Fibroblast of lung (primary cell): Measurements from ENCODE around the gene AREL1. TPM values are rescaled to one million over a fixed set of nuclear protein-coding genes. Genes with fewer than 3 reads are reported as not detected.

Experiments
- DNase-seq, 2 donors: peaks; one replicate each; pipeline versions ENCODE4 v3.0.0 to v3.0.0-alpha.2; 2010; ENCODE audit warnings: low read depth in 2 of 2
- H2AFZ ChIP-seq: 2 replicates; pipeline ENCODE4 v1.5.1; 2012; ENCODE audit warnings: low read length, control low read depth, inconsistent platforms
- H3K27ac ChIP-seq: 2 replicates; pipeline ENCODE4 v1.5.1; 2011; ENCODE audit warnings: low read length, control low read depth; ENCODE audit not compliant: insufficient read depth
- H3K27me3 ChIP-seq: 2 replicates; pipeline ENCODE4 v1.5.1; 2011; ENCODE audit warnings: mild to moderate bottlenecking, low read length; ENCODE audit not compliant: control insufficient read depth, insufficient read depth
- H3K36me3 ChIP-seq: 2 replicates; pipeline ENCODE4 v1.5.1; 2011; ENCODE audit warnings: low read length; ENCODE audit not compliant: control insufficient read depth, insufficient read depth
- H3K4me1 ChIP-seq: 2 replicates; pipeline ENCODE4 v1.5.1; 2011; ENCODE audit warnings: low read length; ENCODE audit not compliant: control insufficient read depth, insufficient read depth; ENCODE audit errors: extremely low read depth
- H3K4me2 ChIP-seq: 2 replicates; pipeline ENCODE4 v1.5.1; 2011; ENCODE audit warnings: low read length, control low read depth; ENCODE audit not compliant: insufficient read depth; ENCODE audit errors: extremely low read depth
- H3K4me3 ChIP-seq, 4 experiments: fragments of 200-600 bp in 1 of 4; sonication (generic) in 1 of 4; replicated peaks in 1 of 4; 2 replicates each; pipeline ENCODE4 v1.5.1; 2011 to 2016; ENCODE audit warnings: low read length in 4 of 4, low read depth in 3 of 4, mild to moderate bottlenecking in 3 of 4, control low read depth in 2 of 4, inconsistent platforms in 1 of 4, mixed read lengths in 1 of 4; ENCODE audit not compliant: insufficient read depth in 1 of 4; ENCODE audit errors: control extremely low read depth in 1 of 4
- H3K79me2 ChIP-seq: 2 replicates; pipeline ENCODE4 v1.5.1; 2012; ENCODE audit warnings: mild to moderate bottlenecking, low read length, inconsistent platforms; ENCODE audit not compliant: control insufficient read depth, insufficient read depth
- H3K9ac ChIP-seq: 2 replicates; pipeline ENCODE4 v1.5.1; 2011; ENCODE audit warnings: mild to moderate bottlenecking, low read length, control low read depth; ENCODE audit not compliant: insufficient read depth
- H3K9me3 ChIP-seq: 2 replicates; pipeline ENCODE4 v1.5.1; 2012; ENCODE audit warnings: low read depth, low read length; ENCODE audit not compliant: control insufficient read depth, insufficient read depth
- H4K20me1 ChIP-seq: 2 replicates; pipeline ENCODE4 v1.5.1; 2011; ENCODE audit warnings: low read length; ENCODE audit not compliant: control insufficient read depth, insufficient read depth; ENCODE audit errors: extremely low read depth
- EZH2 ChIP-seq: IDR thresholded peaks from 2 replicates; pipeline ENCODE4 v1.5.1; 2012; ENCODE audit warnings: low read length, control low read depth, mild to moderate bottlenecking; ENCODE audit errors: missing control alignments
- polyA plus RNA-seq, 2 donors: library from polyadenylated mRNA; depleted of rRNA in 1 of 2; stranded (reverse) in 1 of 2; unstranded in 1 of 2; fragments of >200 nt; gene quantifications; 2 replicates each; pipeline ENCODE4 v1.2.1, GENCODE V29; 2011 to 2012; ENCODE audit warnings: missing spikeins in 1 of 2
- total RNA-seq: library from RNA; depleted of rRNA; stranded (reverse); fragments of >200 nt; gene quantifications from 2 replicates; pipeline ENCODE4 v1.2.1, GENCODE V29; 2014
- TF ChIP-seq, protein P1 (sequence below), 2 donors: IDR thresholded peaks in 1 of 2; conservative IDR thresholded peaks in 1 of 2; 1 replicate in 1 of 2; 2 replicates in 1 of 2; pipeline ENCODE4 v1.5.1; 2011 to 2012; ENCODE audit warnings: low read length in 2 of 2, control low read depth in 1 of 2, inconsistent platforms in 1 of 2, low read depth in 1 of 2, mild to moderate bottlenecking in 1 of 2

Gene AREL1
- total and polyA plus RNA-seq, 2 donors (not counting 1 experiment from before 2014, with no cell fraction given): 28.2 to 36.5 TPM

DNA sequence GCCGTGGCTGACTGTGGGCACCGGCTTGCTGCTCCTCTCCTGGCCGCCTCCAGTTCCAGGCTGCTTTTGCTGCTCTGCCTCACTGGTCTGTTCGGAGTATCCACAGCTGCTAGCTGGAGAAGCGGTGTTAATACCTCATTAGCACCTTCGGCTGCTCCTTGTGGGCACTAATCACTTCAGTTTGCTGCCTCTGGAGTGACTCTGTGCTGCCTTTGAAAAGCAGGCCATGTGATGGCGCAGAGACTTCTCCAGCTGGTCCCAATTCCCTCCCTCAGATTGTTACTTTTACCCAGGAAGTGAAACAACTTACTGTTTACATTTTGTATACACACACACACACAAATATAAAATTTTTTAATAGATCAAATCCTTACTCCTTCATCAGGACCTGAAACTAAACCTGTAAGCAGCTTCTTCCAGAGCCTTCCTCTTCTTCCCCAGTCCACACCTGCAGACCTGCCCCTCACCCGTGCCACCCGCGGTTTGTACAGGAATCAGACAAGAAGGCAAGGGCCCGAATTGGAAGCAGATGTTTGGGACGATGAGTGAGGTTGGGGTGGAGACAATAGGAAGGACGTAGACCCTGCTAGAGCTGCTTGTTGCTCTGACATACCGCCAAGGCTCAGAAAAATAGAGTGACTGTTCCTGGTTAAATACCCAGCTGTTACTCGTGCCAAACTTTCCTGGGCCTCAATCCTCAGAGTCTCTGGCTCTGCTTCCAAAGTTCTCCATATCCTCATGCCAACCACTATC is 59.3 kb downstream of the AREL1 start:
- Histone ChIP-seq H3K27me3 (no peaks in the 10 kb centered on the region), H2AFZ (no peak overlapping the region), H3K9ac (no peak overlapping the region), H3K4me2 (no peak overlapping the region), H3K79me2 (no peaks in the 10 kb centered on the region), H3K9me3 (no peaks in the 10 kb centered on the region), H3K4me3 (no peak overlapping the region), H3K27ac (no peak overlapping the region), H4K20me1 (no peaks in the 10 kb centered on the region), H3K36me3 (no peaks in the 10 kb centered on the region), H3K4me1 (peaks cover 32% of the 10 kb centered on the region)
- TF ChIP-seq EZH2: no peak
- TF ChIP-seq, protein P1, sequence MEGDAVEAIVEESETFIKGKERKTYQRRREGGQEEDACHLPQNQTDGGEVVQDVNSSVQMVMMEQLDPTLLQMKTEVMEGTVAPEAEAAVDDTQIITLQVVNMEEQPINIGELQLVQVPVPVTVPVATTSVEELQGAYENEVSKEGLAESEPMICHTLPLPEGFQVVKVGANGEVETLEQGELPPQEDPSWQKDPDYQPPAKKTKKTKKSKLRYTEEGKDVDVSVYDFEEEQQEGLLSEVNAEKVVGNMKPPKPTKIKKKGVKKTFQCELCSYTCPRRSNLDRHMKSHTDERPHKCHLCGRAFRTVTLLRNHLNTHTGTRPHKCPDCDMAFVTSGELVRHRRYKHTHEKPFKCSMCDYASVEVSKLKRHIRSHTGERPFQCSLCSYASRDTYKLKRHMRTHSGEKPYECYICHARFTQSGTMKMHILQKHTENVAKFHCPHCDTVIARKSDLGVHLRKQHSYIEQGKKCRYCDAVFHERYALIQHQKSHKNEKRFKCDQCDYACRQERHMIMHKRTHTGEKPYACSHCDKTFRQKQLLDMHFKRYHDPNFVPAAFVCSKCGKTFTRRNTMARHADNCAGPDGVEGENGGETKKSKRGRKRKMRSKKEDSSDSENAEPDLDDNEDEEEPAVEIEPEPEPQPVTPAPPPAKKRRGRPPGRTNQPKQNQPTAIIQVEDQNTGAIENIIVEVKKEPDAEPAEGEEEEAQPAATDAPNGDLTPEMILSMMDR (conservative IDR thresholded peaks at IDR 0.05 in 1 of 2, IDR thresholded peaks at IDR 0.05 in 1 of 2; ENCODE audit: low read depth in 1 of 2, low read length in 2 of 2): no peak
- peak in 1 of 2 donors; percentile 36 for DNase-seq

GRCh38 chr14:74652541-74652940 is 60.3 kb downstream of the AREL1 start:
- Histone ChIP-seq H3K27ac (no peak overlapping the region), H3K4me1 (peaks cover 32% of the 10 kb centered on the region), H3K9me3 (no peaks in the 10 kb centered on the region), H2AFZ (no peak overlapping the region), H4K20me1 (no peaks in the 10 kb centered on the region), H3K36me3 (no peaks in the 10 kb centered on the region), H3K4me2 (no peak overlapping the region), H3K27me3 (no peaks in the 10 kb centered on the region), H3K4me3 (no peak overlapping the region), H3K79me2 (no peaks in the 10 kb centered on the region), H3K9ac (no peak overlapping the region)
- no peak for DNase-seq
- TF ChIP-seq, protein P1 (conservative IDR thresholded peaks at IDR 0.05 in 1 of 2, IDR thresholded peaks at IDR 0.05 in 1 of 2; ENCODE audit: low read depth in 1 of 2, low read length in 2 of 2): no peak
- TF ChIP-seq EZH2: no peak

- no peak overlapping the region for H3K9ac ChIP-seq
- H3K36me3 ChIP-seq: no peaks in the 10 kb centered on the region
- no peaks in the 10 kb centered on the region for H3K9me3 ChIP-seq
- no peak for DNase-seq
- no peak overlapping the region for H2AFZ ChIP-seq
- H4K20me1 ChIP-seq: no peaks in the 10 kb centered on the region
- H3K79me2 ChIP-seq: no peaks in the 10 kb centered on the region
- no peak overlapping the region for H3K4me2 ChIP-seq
- no peak overlapping the region for H3K27ac ChIP-seq
- H3K27me3 ChIP-seq: no peaks in the 10 kb centered on the region
- H3K4me1 ChIP-seq: peaks cover 23% of the 10 kb centered on the region
- TF ChIP-seq EZH2: no peak
- TF ChIP-seq, protein P1 (conservative IDR thresholded peaks at IDR 0.05 in 1 of 2, IDR thresholded peaks at IDR 0.05 in 1 of 2; ENCODE audit: low read depth in 1 of 2, low read length in 2 of 2): no peak
- no peak overlapping the region for H3K4me3 ChIP-seq
These were observed 61.8 kb downstream of the AREL1 start for GRCh38 chr14:74650927-74651686.
